ENCODE measurements around the gene TUBA4B.

The TUBA4B gene

GRCh38 chr2:219218732-219219701 lies 34.0 kb upstream of the TUBA4B start, which contains the start of gene ABCB6:
TSS of gene ABCB6 (minus strand) at chr2:219218958. CDS start at chr2:219218673, 285 bp downstream.
- H3K4me1 ChIP-seq (ENCODE audit: control insufficient read depth in 2 of 2, insufficient read depth in 2 of 2, low read length in 2 of 2), result peaks cover 25 to 27% of the 10 kb centered on the region in 2 donors
- H3K4me3 ChIP-seq (ENCODE audit: low read length in 2 of 2), result peak within 1 kb of the TSS; percentile 71 to 74
- peak within 1 kb of the TSS; percentile 56 to 68 for H3K9ac ChIP-seq (ENCODE audit: low read depth in 1 of 2, low read length in 2 of 2)
- peak within 1 kb of the TSS; percentile 87 to 90 for H3K27ac ChIP-seq (ENCODE audit: low read depth in 2 of 2, low read length in 2 of 2)
- H3K27me3 ChIP-seq (ENCODE audit: control insufficient read depth in 2 of 2, insufficient read depth in 2 of 2, low read length in 2 of 2), result no peaks in the 10 kb centered on the region
- H3K9me3 ChIP-seq (ENCODE audit: control insufficient read depth in 2 of 2, low read length in 2 of 2), result no peaks in the 10 kb centered on the region
- peaks cover 39 to 44% of the 10 kb centered on the region in 2 donors for H3K36me3 ChIP-seq (ENCODE audit: control insufficient read depth in 2 of 2, insufficient read depth in 2 of 2, low read length in 2 of 2)

DNA sequence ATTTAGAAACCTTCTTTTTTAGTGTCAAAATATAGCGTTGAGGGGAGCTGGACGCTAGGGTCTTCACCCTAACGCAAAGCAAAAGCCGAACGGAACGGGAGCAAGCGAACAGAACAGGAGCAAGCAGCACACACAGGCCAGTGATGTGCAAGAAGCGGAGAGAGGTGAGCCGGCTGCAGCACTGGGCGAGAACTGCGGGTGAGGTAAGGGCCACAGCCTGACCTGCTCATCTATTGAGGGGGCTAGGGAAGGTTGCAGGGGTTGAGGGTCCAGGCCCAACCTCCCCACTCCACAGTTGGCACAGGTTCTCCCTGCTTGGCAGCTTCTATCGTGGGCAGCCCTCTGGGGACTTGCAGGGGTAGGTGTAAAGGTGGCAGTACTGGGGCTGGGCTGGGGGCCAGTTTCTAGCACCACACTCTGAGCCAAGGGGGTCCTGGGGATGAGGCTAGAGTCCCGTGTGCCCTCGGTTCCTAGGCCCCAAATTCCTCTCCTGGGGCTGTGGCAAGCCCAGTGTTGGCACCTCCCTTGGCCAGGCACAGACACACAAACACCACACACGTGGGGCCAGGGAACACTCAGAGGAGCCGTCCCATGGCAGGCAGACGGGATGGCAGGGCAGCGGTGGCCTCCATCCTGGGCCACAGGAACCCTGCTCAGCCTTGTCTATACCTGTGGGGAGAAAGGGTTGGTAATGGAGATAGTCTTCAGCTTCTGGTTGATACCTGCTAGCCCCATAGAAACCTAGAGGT lies 33.1 kb upstream of the TUBA4B start:
- no peak overlapping the region for H3K4me3 ChIP-seq (ENCODE audit: low read length in 2 of 2)
- peaks cover 25 to 27% of the 10 kb centered on the region in 2 donors for H3K4me1 ChIP-seq (ENCODE audit: control insufficient read depth in 2 of 2, insufficient read depth in 2 of 2, low read length in 2 of 2)
- H3K9me3 ChIP-seq (ENCODE audit: control insufficient read depth in 2 of 2, low read length in 2 of 2), result no peaks in the 10 kb centered on the region
- peaks cover 45 to 49% of the 10 kb centered on the region in 2 donors for H3K36me3 ChIP-seq (ENCODE audit: control insufficient read depth in 2 of 2, insufficient read depth in 2 of 2, low read length in 2 of 2)
- no peaks in the 10 kb centered on the region for H3K27me3 ChIP-seq (ENCODE audit: control insufficient read depth in 2 of 2, insufficient read depth in 2 of 2, low read length in 2 of 2)
- peak overlapping the region in 1 of 2 donors; percentile 68 for H3K9ac ChIP-seq (ENCODE audit: low read depth in 1 of 2, low read length in 2 of 2)
- H3K27ac ChIP-seq (ENCODE audit: low read depth in 2 of 2, low read length in 2 of 2), result no peak overlapping the region

DNA sequence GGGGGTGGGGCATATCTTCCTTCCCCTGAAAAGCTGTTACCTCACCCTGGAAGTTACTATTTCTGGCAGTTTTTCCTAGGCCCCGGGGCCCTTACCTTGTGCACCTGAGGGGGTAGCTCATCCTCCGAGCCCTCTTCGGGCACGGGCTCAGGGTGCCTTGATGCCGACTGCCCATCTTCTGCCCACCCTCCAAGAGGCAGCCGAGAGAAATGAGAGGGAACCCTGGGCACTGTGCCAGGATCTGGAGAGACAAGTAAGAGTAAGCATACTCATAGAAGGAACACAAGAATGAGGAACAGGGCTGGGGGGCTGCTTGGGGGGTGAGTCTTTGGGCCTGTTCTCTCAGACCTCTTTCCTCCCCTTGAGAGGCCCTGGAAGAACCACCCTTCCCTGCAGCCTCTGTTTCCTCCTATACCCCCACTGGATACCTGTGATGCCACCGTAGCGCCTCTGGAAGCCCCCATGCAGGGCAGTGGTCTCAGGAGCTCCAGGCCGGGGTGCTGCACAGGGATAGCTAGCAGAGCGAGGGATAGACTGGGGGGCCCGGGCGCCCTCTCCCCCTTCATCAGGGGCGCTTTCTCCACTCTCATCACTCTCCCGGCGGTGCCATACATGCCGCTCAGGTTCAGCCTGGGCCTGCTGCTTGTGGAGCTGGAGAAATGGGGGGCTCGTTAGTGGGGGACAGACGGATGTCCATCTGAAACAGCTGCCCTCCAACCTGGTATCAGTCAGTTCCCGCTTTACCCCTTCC lies 32.2 kb upstream of the TUBA4B start:
- Histone ChIP-seq H3K27me3 (ENCODE audit: control insufficient read depth in 2 of 2, insufficient read depth in 2 of 2, low read length in 2 of 2) (no peaks in the 10 kb centered on the region), H3K27ac (ENCODE audit: low read depth in 2 of 2, low read length in 2 of 2) (no peak overlapping the region), H3K9me3 (ENCODE audit: control insufficient read depth in 2 of 2, low read length in 2 of 2) (no peaks in the 10 kb centered on the region), H3K4me1 (ENCODE audit: control insufficient read depth in 2 of 2, insufficient read depth in 2 of 2, low read length in 2 of 2) (peaks cover 25 to 27% of the 10 kb centered on the region in 2 donors), H3K4me3 (ENCODE audit: low read length in 2 of 2) (no peak overlapping the region), H3K36me3 (ENCODE audit: control insufficient read depth in 2 of 2, insufficient read depth in 2 of 2, low read length in 2 of 2) (peaks cover 53 to 58% of the 10 kb centered on the region in 2 donors), H3K9ac (ENCODE audit: low read depth in 1 of 2, low read length in 2 of 2) (no peak overlapping the region)

GRCh38 chr2:219221957-219222518 lies 31.0 kb upstream of the TUBA4B start:
- no peak overlapping the region for H3K4me3 ChIP-seq (ENCODE audit: low read length in 2 of 2)
- H3K27ac ChIP-seq (ENCODE audit: low read depth in 2 of 2, low read length in 2 of 2), result no peak overlapping the region
- H3K36me3 ChIP-seq (ENCODE audit: control insufficient read depth in 2 of 2, insufficient read depth in 2 of 2, low read length in 2 of 2), result peaks cover 54 to 63% of the 10 kb centered on the region in 2 donors
- no peaks in the 10 kb centered on the region for H3K9me3 ChIP-seq (ENCODE audit: control insufficient read depth in 2 of 2, low read length in 2 of 2)
- no peaks in the 10 kb centered on the region for H3K27me3 ChIP-seq (ENCODE audit: control insufficient read depth in 2 of 2, insufficient read depth in 2 of 2, low read length in 2 of 2)
- H3K9ac ChIP-seq (ENCODE audit: low read depth in 1 of 2, low read length in 2 of 2), result no peak overlapping the region
- H3K4me1 ChIP-seq (ENCODE audit: control insufficient read depth in 2 of 2, insufficient read depth in 2 of 2, low read length in 2 of 2), result peaks cover 25 to 27% of the 10 kb centered on the region in 2 donors

DNA sequence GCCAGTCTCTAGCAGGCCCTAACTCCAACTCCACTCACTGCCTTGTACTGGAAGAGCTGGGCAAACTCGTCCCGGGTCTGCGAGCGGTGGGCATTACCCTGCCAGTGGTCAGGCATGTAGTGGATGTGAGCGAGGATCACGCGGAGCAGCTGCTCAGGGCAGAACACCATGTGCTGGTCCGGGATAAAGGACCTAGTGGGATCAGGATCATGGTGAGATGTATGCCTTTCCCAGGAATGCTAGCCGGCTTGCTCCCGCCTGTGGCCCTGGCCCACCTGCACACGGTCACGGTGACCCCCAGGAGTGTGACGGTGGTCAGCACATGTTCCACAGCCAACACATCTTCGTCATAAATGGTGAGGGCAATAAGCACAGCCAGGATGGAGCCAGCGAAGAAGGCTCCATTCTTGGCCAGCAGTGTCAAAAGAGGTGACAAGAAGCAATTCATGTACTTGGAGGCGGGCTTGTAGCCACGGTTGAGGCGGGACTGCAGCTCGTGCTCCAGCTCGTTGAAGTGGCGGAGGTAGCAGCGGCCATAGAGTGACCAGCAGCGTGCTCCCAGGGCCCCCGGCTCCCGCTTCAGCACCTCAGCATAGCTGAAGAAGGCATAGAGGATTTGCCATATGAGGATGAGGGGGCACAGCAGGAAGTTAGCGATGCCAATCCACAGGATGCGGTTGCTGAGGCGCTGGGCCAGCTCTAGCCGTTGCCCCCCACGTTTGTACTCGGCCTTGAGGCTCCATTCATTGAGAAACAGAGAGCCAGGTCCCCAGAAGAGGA lies 29.0 kb upstream of the TUBA4B start:
- H3K4me3 ChIP-seq (ENCODE audit: low read length in 2 of 2), result no peak overlapping the region
- peaks cover 21% of the 10 kb centered on the region in 2 donors for H3K4me1 ChIP-seq (ENCODE audit: control insufficient read depth in 2 of 2, insufficient read depth in 2 of 2, low read length in 2 of 2)
- H3K36me3 ChIP-seq (ENCODE audit: control insufficient read depth in 2 of 2, insufficient read depth in 2 of 2, low read length in 2 of 2), result peaks cover 54 to 65% of the 10 kb centered on the region in 2 donors
- H3K9ac ChIP-seq (ENCODE audit: low read depth in 1 of 2, low read length in 2 of 2), result no peak overlapping the region
- no peaks in the 10 kb centered on the region for H3K9me3 ChIP-seq (ENCODE audit: control insufficient read depth in 2 of 2, low read length in 2 of 2)
- no peak overlapping the region for H3K27ac ChIP-seq (ENCODE audit: low read depth in 2 of 2, low read length in 2 of 2)
- no peaks in the 10 kb centered on the region for H3K27me3 ChIP-seq (ENCODE audit: control insufficient read depth in 2 of 2, insufficient read depth in 2 of 2, low read length in 2 of 2)

GRCh38 chr2:219225350-219225749 lies 27.7 kb upstream of the TUBA4B start:
- no peaks in the 10 kb centered on the region for H3K27me3 ChIP-seq (ENCODE audit: control insufficient read depth in 2 of 2, insufficient read depth in 2 of 2, low read length in 2 of 2)
- peaks cover 17 to 18% of the 10 kb centered on the region in 2 donors for H3K4me1 ChIP-seq (ENCODE audit: control insufficient read depth in 2 of 2, insufficient read depth in 2 of 2, low read length in 2 of 2)
- no peak overlapping the region for H3K4me3 ChIP-seq (ENCODE audit: low read length in 2 of 2)
- peaks cover 51 to 55% of the 10 kb centered on the region in 2 donors for H3K36me3 ChIP-seq (ENCODE audit: control insufficient read depth in 2 of 2, insufficient read depth in 2 of 2, low read length in 2 of 2)
- no peaks in the 10 kb centered on the region for H3K9me3 ChIP-seq (ENCODE audit: control insufficient read depth in 2 of 2, low read length in 2 of 2)
- H3K27ac ChIP-seq (ENCODE audit: low read depth in 2 of 2, low read length in 2 of 2), result no peak overlapping the region
- H3K9ac ChIP-seq (ENCODE audit: low read depth in 1 of 2, low read length in 2 of 2), result no peak overlapping the region

DNA sequence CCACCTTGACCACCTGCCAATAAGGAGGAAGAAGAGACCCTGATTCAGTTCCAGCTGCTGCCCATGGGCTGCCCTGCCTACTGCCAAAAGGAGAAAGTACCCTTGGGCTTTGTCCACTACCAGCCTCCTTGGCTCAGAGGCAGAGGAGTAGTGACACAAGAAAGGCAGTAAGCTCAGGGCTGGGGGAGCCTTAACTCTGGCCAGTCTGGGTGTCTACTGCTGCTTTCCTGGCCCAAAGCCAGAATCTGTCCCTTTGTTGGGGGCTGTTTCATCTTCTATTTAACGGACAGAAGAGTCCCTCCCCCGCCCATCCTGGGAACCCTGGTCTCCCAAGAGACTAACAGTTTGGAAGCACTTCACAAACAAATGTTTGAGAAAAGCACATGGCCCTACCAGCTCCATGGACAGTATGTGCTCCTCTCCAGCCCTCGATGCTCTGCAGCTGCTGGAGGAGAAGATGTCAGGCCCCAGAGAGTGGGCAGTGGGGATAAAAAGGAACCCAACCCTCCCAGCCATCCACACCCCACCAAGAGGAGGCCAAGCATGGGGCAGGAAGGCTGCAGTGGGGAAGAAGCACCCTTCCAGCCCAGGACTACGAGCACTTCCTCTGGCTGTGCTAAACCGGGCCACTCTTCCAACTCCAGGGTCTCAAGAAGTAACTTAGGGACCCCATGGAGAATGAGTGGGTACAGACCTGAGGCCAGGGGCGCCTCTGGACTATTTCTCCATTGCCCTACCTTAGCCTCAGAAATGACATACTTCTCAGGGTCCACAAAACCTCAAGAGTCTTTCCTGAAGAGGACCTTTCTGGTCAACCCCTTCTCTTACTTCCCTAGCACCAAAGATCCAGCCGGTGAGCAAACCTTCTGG lies 24.8 kb upstream of the TUBA4B start:
- H3K27me3 ChIP-seq (ENCODE audit: control insufficient read depth in 2 of 2, insufficient read depth in 2 of 2, low read length in 2 of 2), result no peaks in the 10 kb centered on the region
- H3K27ac ChIP-seq (ENCODE audit: low read depth in 2 of 2, low read length in 2 of 2), result peak overlapping the region in 1 of 2 donors; percentile 92
- H3K9me3 ChIP-seq (ENCODE audit: control insufficient read depth in 2 of 2, low read length in 2 of 2), result no peaks in the 10 kb centered on the region
- H3K9ac ChIP-seq (ENCODE audit: low read depth in 1 of 2, low read length in 2 of 2), result peak overlapping the region; percentile 93 to 95
- peaks cover 39 to 50% of the 10 kb centered on the region in 2 donors for H3K36me3 ChIP-seq (ENCODE audit: control insufficient read depth in 2 of 2, insufficient read depth in 2 of 2, low read length in 2 of 2)
- peak overlapping the region; percentile 87 to 99 for H3K4me3 ChIP-seq (ENCODE audit: low read length in 2 of 2)
- peaks cover 18 to 25% of the 10 kb centered on the region in 2 donors for H3K4me1 ChIP-seq (ENCODE audit: control insufficient read depth in 2 of 2, insufficient read depth in 2 of 2, low read length in 2 of 2)

DNA sequence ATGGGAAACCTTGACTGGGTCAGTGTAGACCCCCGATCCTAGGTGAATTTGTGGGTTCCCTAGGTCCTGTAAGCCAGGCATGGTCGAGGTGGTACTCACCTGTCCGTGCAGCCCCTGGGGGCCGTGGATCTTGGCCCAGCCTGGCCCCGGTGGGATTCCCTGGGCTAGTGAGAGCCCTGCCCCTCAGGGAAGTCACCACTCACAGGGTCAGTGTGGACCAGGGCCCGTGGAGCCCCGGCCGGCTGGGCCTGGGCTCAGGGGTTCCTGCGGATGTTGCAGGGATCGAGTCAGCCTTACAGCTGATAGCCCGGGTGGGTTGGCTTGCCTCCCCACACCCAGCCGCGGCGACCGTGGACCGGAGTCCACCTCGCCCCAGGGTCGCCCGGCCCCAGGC lies 24.1 kb upstream of the TUBA4B start:
- H3K9me3 ChIP-seq (ENCODE audit: control insufficient read depth in 2 of 2, low read length in 2 of 2), result no peaks in the 10 kb centered on the region
- peak overlapping the region; percentile 87 to 99 for H3K4me3 ChIP-seq (ENCODE audit: low read length in 2 of 2)
- H3K27ac ChIP-seq (ENCODE audit: low read depth in 2 of 2, low read length in 2 of 2), result peak overlapping the region; percentile 92 to 96
- H3K4me1 ChIP-seq (ENCODE audit: control insufficient read depth in 2 of 2, insufficient read depth in 2 of 2, low read length in 2 of 2), result peaks cover 18 to 25% of the 10 kb centered on the region in 2 donors
- no peaks in the 10 kb centered on the region for H3K27me3 ChIP-seq (ENCODE audit: control insufficient read depth in 2 of 2, insufficient read depth in 2 of 2, low read length in 2 of 2)
- peaks cover 39 to 50% of the 10 kb centered on the region in 2 donors for H3K36me3 ChIP-seq (ENCODE audit: control insufficient read depth in 2 of 2, insufficient read depth in 2 of 2, low read length in 2 of 2)
- peak overlapping the region; percentile 93 to 95 for H3K9ac ChIP-seq (ENCODE audit: low read depth in 1 of 2, low read length in 2 of 2)

Measured in mucosa of rectum (tissue), 2 donors.